Trophoblast cell (in vitro differentiated cells and primary cell): Measurements from ENCODE around the gene ACSL5.
"Not testable (repeated sequence)": the region's sequence is repeated elsewhere in the genome, so short reads cannot be mapped to it uniquely, and the experiment has no call there.

Experiments
- DNase-seq, 2 donors: peaks; one replicate each; pipeline ENCODE4 v3.0.0-alpha.2; 2016
- H2AFZ ChIP-seq: 2 replicates; pipeline ENCODE4 v1.6.1; 2013; ENCODE audit warnings: low read length, moderate library complexity, mild to moderate bottlenecking; ENCODE audit not compliant: insufficient read depth, poor library complexity
- H2AK5ac ChIP-seq: 2 replicates; pipeline ENCODE4 v1.6.1; 2013; ENCODE audit warnings: mild to moderate bottlenecking, low read length
- H2BK120ac ChIP-seq: 2 replicates; pipeline ENCODE4 v1.6.1; 2013; ENCODE audit warnings: low read length, mild to moderate bottlenecking, moderate library complexity; ENCODE audit not compliant: insufficient read depth, poor library complexity
- H2BK12ac ChIP-seq: 2 replicates; pipeline ENCODE4 v1.6.1; 2013; ENCODE audit warnings: mild to moderate bottlenecking, low read length, moderate library complexity
- H2BK5ac ChIP-seq: 2 replicates; pipeline ENCODE4 v1.6.1; 2013; ENCODE audit warnings: low read length, low read depth, moderate library complexity, mild to moderate bottlenecking; ENCODE audit not compliant: poor library complexity
- H3K14ac ChIP-seq: 2 replicates; pipeline ENCODE4 v1.6.1; 2013; ENCODE audit warnings: mild to moderate bottlenecking, low read length
- H3K18ac ChIP-seq: 2 replicates; pipeline ENCODE4 v1.6.1; 2013; ENCODE audit warnings: mild to moderate bottlenecking, low read length
- H3K23ac ChIP-seq: 2 replicates; pipeline ENCODE4 v1.6.1; 2013; ENCODE audit warnings: low read length
- H3K27ac ChIP-seq: 2 replicates; pipeline ENCODE4 v1.5.1; 2013; ENCODE audit warnings: low read depth, mild to moderate bottlenecking, inconsistent platforms, low read length, moderate library complexity
- H3K27me3 ChIP-seq: 2 replicates; pipeline ENCODE4 v1.6.1; 2013; ENCODE audit warnings: inconsistent platforms, mild to moderate bottlenecking, low read length, moderate library complexity; ENCODE audit not compliant: insufficient read depth
- H3K36me3 ChIP-seq, 2 experiments: 1 replicate in 1 of 2; 2 replicates in 1 of 2; pipeline ENCODE4 v1.6.1; 2013; ENCODE audit warnings: low read length in 2 of 2, mild to moderate bottlenecking in 2 of 2, moderate library complexity in 1 of 2; ENCODE audit not compliant: insufficient read depth in 2 of 2, control insufficient read depth in 1 of 2
- H3K4ac ChIP-seq: 2 replicates; pipeline ENCODE4 v1.6.1; 2013; ENCODE audit warnings: low read depth, mild to moderate bottlenecking, low read length, moderate library complexity
- H3K4me1 ChIP-seq, 2 experiments: 1 replicate in 1 of 2; 2 replicates in 1 of 2; pipeline ENCODE4 v1.6.1; 2013; ENCODE audit warnings: low read length in 2 of 2, mild to moderate bottlenecking in 2 of 2, moderate library complexity in 1 of 2; ENCODE audit not compliant: insufficient read depth in 2 of 2, control insufficient read depth in 1 of 2
- H3K4me2 ChIP-seq: 2 replicates; pipeline ENCODE4 v1.6.1; 2013; ENCODE audit warnings: inconsistent platforms, mild to moderate bottlenecking, low read length, moderate library complexity
- H3K4me3 ChIP-seq: 2 replicates; pipeline ENCODE4 v1.5.1; 2013; ENCODE audit warnings: mild to moderate bottlenecking, low read depth, low read length, inconsistent platforms
- H3K79me1 ChIP-seq: one replicate; pipeline ENCODE4 v1.6.1; 2013; ENCODE audit warnings: low read length
- H3K79me2 ChIP-seq: 2 replicates; pipeline ENCODE4 v1.6.1; 2013; ENCODE audit warnings: low read length, mild to moderate bottlenecking; ENCODE audit not compliant: control insufficient read depth, insufficient read depth, poor library complexity
- H3K9ac ChIP-seq: 2 replicates; pipeline ENCODE4 v1.6.1; 2013; ENCODE audit warnings: mild to moderate bottlenecking, low read length
- H3K9me3 ChIP-seq: 2 replicates; pipeline ENCODE4 v1.6.1; 2013; ENCODE audit warnings: low read depth, mild to moderate bottlenecking, control low read depth, inconsistent platforms, low read length; ENCODE audit not compliant: insufficient read depth
- H4K12ac ChIP-seq: 2 replicates; pipeline ENCODE4 v1.6.1; 2013; ENCODE audit warnings: low read depth, mild to moderate bottlenecking, low read length, moderate library complexity
- H4K8ac ChIP-seq: 2 replicates; pipeline ENCODE4 v1.6.1; 2013; ENCODE audit warnings: low read depth, mild to moderate bottlenecking, low read length, moderate library complexity
- H4K91ac ChIP-seq: one replicate; pipeline ENCODE4 v1.6.1; 2013; ENCODE audit warnings: low read depth, mild to moderate bottlenecking, low read length, moderate library complexity
- WGBS: extraction: QIAGEN DNeasy Blood & Tissue Kit; methylation state at CpG from one replicate; pipeline ENCODE4 v1.1.7; 2013; ENCODE audit warnings: missing lambda C conversion rate; ENCODE audit not compliant: insufficient read length, insufficient coverage; ENCODE audit errors: extremely low coverage; 5-methylcytosine and 5-hydroxymethylcytosine counted together

The ACSL5 gene

DNA sequence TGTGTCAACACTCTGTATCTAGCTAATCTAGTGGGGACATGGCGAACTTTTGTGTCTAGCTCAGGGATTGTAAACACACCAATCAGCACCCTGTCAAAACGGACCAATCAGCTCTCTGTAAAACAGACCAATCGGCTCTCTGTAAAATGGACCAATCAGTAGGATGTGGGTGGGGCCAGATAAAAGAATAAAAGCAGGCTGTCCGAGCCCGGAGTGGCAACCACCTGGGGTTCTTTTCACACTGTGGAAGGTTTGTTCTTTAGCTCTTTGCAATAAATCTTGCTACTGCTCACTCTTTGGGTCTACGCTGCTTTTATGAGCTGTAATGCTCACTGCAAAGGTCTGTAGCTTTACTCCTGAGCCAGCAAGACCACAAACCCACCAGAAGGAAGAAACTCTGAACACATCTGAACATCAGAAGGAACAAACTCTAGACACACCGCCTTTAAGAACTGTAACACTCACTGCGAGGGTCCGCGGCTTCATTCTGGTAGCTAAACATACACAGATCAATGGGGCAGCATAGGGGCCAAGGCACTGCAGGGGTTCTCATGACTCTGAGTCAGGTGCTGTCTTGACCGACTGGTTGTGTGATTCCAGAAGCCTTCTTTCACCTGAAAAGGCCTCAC is 1.6 kb upstream of the ACSL5 start:
- H3K18ac ChIP-seq, H3K4ac ChIP-seq: not testable (repeated sequence)

DNA sequence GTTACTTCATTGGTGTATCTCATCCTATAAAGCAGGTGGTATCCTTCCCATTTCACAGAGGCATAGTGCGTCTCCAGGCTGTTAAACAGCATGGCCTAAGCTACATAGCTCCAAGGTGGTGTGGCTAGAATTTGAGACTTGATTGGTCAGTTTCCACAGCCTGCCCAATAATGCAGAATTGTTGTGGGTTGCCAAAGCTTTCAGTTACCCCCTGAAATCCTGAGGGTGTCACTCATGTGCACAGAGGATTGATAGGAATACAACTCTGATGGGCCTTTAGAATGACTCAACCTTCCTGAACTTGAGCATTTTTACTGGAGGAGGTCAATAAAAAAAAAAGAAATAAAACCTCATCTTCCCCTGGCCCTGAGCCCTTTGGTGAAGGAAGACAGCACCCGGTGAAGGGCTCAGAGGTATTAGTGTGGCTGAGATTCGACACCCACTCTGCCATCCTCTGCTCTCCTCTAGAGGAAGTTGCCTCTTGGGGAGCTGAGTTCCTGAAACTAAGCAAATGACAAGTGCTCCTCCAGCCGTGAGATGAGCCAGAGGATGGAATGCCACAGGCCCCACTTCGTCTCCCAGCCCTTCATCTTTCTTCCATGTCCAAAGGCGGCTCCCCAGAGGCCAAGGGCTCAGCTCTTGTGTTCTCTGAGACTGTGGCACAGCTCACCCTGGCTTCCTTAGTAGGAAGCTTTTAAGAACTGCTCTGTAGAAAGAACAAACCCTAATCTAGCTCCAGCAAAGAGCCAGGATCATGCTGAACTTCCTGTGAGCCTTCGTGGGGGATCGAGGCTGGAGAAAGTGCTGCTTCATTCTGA is 1.0 kb downstream of the ACSL5 start:
- H3K79me1 ChIP-seq = peaks cover 3% of the 10 kb centered on the region
- no peak overlapping the region for H2AFZ ChIP-seq
- WGBS = no CpG with 5 or more reads among the region's 8 CpGs
- peaks cover 10 to 16% of the 10 kb centered on the region in 2 experiments for H3K4me1 ChIP-seq
- no peaks in the 10 kb centered on the region for H3K36me3 ChIP-seq
- no peak overlapping the region for H3K4me2 ChIP-seq
- no peaks in the 10 kb centered on the region for H3K79me2 ChIP-seq
- no peak overlapping the region for H4K12ac ChIP-seq
- no peak overlapping the region for H2BK120ac ChIP-seq
- H3K9ac ChIP-seq = no peak overlapping the region
- no peaks in the 10 kb centered on the region for H3K9me3 ChIP-seq
- no peak overlapping the region for H4K91ac ChIP-seq
- no peak for DNase-seq
- H3K14ac ChIP-seq = no peak overlapping the region
- peak overlapping the region; percentile 7 for H4K8ac ChIP-seq
- peak overlapping the region; percentile 10 for H2BK12ac ChIP-seq
- no peak overlapping the region for H3K23ac ChIP-seq
- H3K4me3 ChIP-seq = no peak overlapping the region
- no peaks in the 10 kb centered on the region for H3K27me3 ChIP-seq
- no peak overlapping the region for H3K18ac ChIP-seq
- no peak overlapping the region for H2BK5ac ChIP-seq
- H3K4ac ChIP-seq = no peak overlapping the region
- H3K27ac ChIP-seq = no peak overlapping the region
- H2AK5ac ChIP-seq = no peak overlapping the region

More for the DNA sequence above, 1.6 kb upstream of the ACSL5 start:
- H3K27me3 ChIP-seq, H2AK5ac ChIP-seq, H4K91ac ChIP-seq, H3K9me3 ChIP-seq, H2AFZ ChIP-seq, H3K79me2 ChIP-seq, H2BK12ac ChIP-seq, H2BK5ac ChIP-seq, H3K4me3 ChIP-seq, H3K14ac ChIP-seq, H3K36me3 ChIP-seq, H3K79me1 ChIP-seq, H3K4me2 ChIP-seq, H3K27ac ChIP-seq, H2BK120ac ChIP-seq, H4K8ac ChIP-seq, H4K12ac ChIP-seq, H3K23ac ChIP-seq, H3K9ac ChIP-seq, DNase-seq: not testable (repeated sequence)
- H3K4me1 ChIP-seq = peaks cover 10 to 15% of the 10 kb centered on the region in 2 experiments
- WGBS = no CpG with 5 or more reads among the region's 11 CpGs

DNA sequence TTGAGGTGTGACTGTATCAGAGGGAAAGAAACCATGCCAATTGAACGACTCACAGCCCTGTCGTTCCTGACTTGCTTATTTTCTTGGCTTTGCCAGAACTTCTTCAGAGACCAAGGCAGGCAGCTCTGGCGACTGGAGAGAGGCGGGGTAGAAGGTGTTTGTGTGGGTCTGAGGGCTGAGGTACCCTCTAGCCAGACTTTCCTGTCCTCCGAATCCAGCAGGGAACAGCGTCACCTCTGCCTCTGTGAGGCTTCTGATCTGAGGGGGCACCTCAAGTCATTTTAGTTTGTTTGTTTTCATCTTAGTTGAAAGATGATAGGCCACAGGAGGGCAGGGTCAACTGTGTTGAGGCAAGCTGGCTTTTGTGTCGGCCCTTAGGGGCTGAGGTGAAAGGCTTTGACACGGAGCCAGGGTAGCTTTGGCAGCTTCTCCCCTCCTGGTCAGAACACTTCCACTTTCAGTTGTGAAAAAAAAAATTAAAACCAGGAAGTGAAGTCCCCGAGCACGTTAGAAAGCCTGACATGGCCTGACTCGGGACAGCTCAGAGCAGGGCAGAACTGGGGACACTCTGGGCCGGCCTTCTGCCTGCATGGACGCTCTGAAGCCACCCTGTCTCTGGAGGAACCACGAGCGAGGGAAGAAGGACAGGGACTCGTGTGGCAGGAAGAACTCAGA is 1.9 kb downstream of the ACSL5 start:
- H3K4me3 ChIP-seq = no peak overlapping the region
- no peak overlapping the region for H2BK12ac ChIP-seq
- H2AFZ ChIP-seq = no peak overlapping the region
- no CpG with 5 or more reads among the region's 16 CpGs for WGBS
- H3K4ac ChIP-seq = no peak overlapping the region
- no peaks in the 10 kb centered on the region for H3K27me3 ChIP-seq
- peaks cover 10 to 19% of the 10 kb centered on the region in 2 experiments for H3K4me1 ChIP-seq
- peak overlapping the region; percentile 2 for H2BK120ac ChIP-seq
- no peaks in the 10 kb centered on the region for H3K9me3 ChIP-seq
- H4K8ac ChIP-seq = peak overlapping the region; percentile 56
- no peak overlapping the region for H3K23ac ChIP-seq
- peak overlapping the region; percentile 26 for H3K14ac ChIP-seq
- H4K12ac ChIP-seq = no peak overlapping the region
- peak overlapping the region; percentile 20 for H4K91ac ChIP-seq
- no peak overlapping the region for H3K4me2 ChIP-seq
- H3K79me2 ChIP-seq = no peaks in the 10 kb centered on the region
- peak overlapping the region; percentile 12 for H3K18ac ChIP-seq
- H3K9ac ChIP-seq = no peak overlapping the region
- no peaks in the 10 kb centered on the region for H3K36me3 ChIP-seq
- peak overlapping the region; percentile 55 for H2AK5ac ChIP-seq
- DNase-seq = peak in 1 of 2 donors; percentile 57
- H3K79me1 ChIP-seq = peaks cover 6% of the 10 kb centered on the region
- no peak overlapping the region for H3K27ac ChIP-seq
- no peak overlapping the region for H2BK5ac ChIP-seq

DNA sequence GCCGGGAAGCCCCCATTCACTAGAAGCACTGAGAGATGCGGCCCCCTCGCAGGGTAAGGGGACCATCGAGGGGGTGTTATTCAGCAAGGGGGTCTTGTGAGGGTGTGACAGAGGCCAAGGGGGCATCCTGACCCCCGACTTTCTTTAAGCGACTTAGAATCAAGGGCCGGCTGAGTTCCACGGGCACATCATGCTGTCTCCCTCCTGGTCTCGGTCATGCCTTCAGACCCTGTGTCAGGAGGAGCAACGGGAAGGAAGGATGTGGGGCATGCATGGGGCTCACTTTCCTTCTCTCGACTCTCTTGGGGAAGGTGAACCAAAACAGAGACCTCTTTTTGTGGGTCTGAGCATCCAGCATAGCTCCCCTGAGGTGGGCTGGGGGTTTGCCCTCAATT is 2.5 kb downstream of the ACSL5 start:
- no peaks in the 10 kb centered on the region for H3K27me3 ChIP-seq
- no peak overlapping the region for H3K4me2 ChIP-seq
- no peaks in the 10 kb centered on the region for H3K36me3 ChIP-seq
- H3K9me3 ChIP-seq = no peaks in the 10 kb centered on the region
- no CpG with 5 or more reads among the region's 11 CpGs for WGBS
- H3K79me2 ChIP-seq = no peaks in the 10 kb centered on the region
- H3K4ac ChIP-seq = no peak overlapping the region
- peak overlapping the region; percentile 20 for H4K91ac ChIP-seq
- peaks cover 7% of the 10 kb centered on the region for H3K79me1 ChIP-seq
- H2BK5ac ChIP-seq = no peak overlapping the region
- H3K4me3 ChIP-seq = no peak overlapping the region
- peak overlapping the region; percentile 37 for H4K8ac ChIP-seq
- H2AFZ ChIP-seq = no peak overlapping the region
- no peak overlapping the region for H2AK5ac ChIP-seq
- no peak for DNase-seq
- no peak overlapping the region for H2BK120ac ChIP-seq
- no peak overlapping the region for H3K27ac ChIP-seq
- no peak overlapping the region for H3K23ac ChIP-seq
- peaks cover 10 to 19% of the 10 kb centered on the region in 2 experiments for H3K4me1 ChIP-seq
- no peak overlapping the region for H3K14ac ChIP-seq
- H2BK12ac ChIP-seq = no peak overlapping the region
- no peak overlapping the region for H4K12ac ChIP-seq
- peak overlapping the region; percentile 12 for H3K18ac ChIP-seq
- no peak overlapping the region for H3K9ac ChIP-seq
